Progenitor cell of endocrine pancreas (in vitro differentiated cells): ENCODE results near the gene NRXN3. TPM values are rescaled to one million over a fixed set of nuclear protein-coding genes. Genes with fewer than 3 reads are reported as not detected.

Experiments used
- DNase-seq: peaks from one replicate; pipeline ENCODE4 v3.0.0; 2021; ENCODE audit warnings: low spot score; ENCODE audit not compliant: unreplicated experiment
- H3K27ac Mint-ChIP-seq: 2 replicates; pipeline ENCODE4 v1.8.0; 2021; ENCODE audit warnings: mild to moderate bottlenecking, moderate library complexity, mixed read lengths
- H3K27me3 Mint-ChIP-seq: 2 replicates; pipeline ENCODE4 v1.8.0; 2021; ENCODE audit warnings: mixed read lengths
- H3K36me3 Mint-ChIP-seq: 2 replicates; pipeline ENCODE4 v1.8.0; 2022; ENCODE audit warnings: mixed read lengths; ENCODE audit not compliant: insufficient read depth
- H3K4me1 Mint-ChIP-seq: 2 replicates; pipeline ENCODE4 v1.8.0; 2021; ENCODE audit warnings: low read depth, mixed read lengths
- H3K4me3 Mint-ChIP-seq: 2 replicates; pipeline ENCODE4 v1.8.0; 2021; ENCODE audit warnings: low read depth, mild to moderate bottlenecking, moderate library complexity, mixed read lengths
- H3K9me3 Mint-ChIP-seq: 2 replicates; pipeline ENCODE4 v1.8.0; 2021; ENCODE audit warnings: low read depth, mixed read lengths
- CTCF ChIP-seq: fragments of 200-600 bp; sonication (generic); IDR thresholded peaks from one replicate; pipeline ENCODE4 v1.5.0; 2021; ENCODE audit warnings: antibody characterized with exemption, mild to moderate bottlenecking; ENCODE audit not compliant: unreplicated experiment
- total RNA-seq: library from RNA; stranded (reverse); gene quantifications from 2 replicates; pipeline ENCODE4 v1.2.1, GENCODE V29; 2021

Gene NRXN3
- total RNA-seq, 1 donor from 2014 or later = 22.1 TPM

- DNase-seq = no peak
- Mint-ChIP-seq H3K36me3 (no peaks in the 10 kb centered on the region), H3K4me1 (no peaks in the 10 kb centered on the region)
These were observed 681.0 kb downstream of the NRXN3 start for GRCh38 chr14:78851189-78851588.

GRCh38 chr14:78852040-78852439 is 681.9 kb downstream of the NRXN3 start:
- Mint-ChIP-seq H3K9me3 (no peaks in the 10 kb centered on the region), H3K27me3 (peaks cover 13% of the 10 kb centered on the region), H3K4me3 (no peak overlapping the region), H3K27ac (no peak overlapping the region), H3K36me3 (no peaks in the 10 kb centered on the region), H3K4me1 (no peaks in the 10 kb centered on the region)
- TF ChIP-seq CTCF = no peak
- no peak for DNase-seq

More at GRCh38 chr14:78851189-78851588, 681.0 kb downstream of the NRXN3 start:
- Mint-ChIP-seq H3K4me3 (no peak overlapping the region), H3K27ac (no peak overlapping the region), H3K9me3 (no peaks in the 10 kb centered on the region), H3K27me3 (peaks cover 21% of the 10 kb centered on the region)
- TF ChIP-seq CTCF = no peak

- no peak for DNase-seq
- Mint-ChIP-seq H3K9me3 (no peaks in the 10 kb centered on the region), H3K4me3 (no peak overlapping the region), H3K4me1 (peaks cover 2% of the 10 kb centered on the region), H3K36me3 (no peaks in the 10 kb centered on the region), H3K27ac (no peak overlapping the region), H3K27me3 (no peaks in the 10 kb centered on the region)
- TF ChIP-seq CTCF = no peak
These were observed 687.8 kb downstream of the NRXN3 start for GRCh38 chr14:78857974-78858373.

- Mint-ChIP-seq H3K36me3 (no peaks in the 10 kb centered on the region), H3K27me3 (no peaks in the 10 kb centered on the region), H3K4me1 (peaks cover 2% of the 10 kb centered on the region), H3K9me3 (peaks cover 3% of the 10 kb centered on the region), H3K27ac (no peak overlapping the region), H3K4me3 (no peak overlapping the region)
- TF ChIP-seq CTCF = no peak
- DNase-seq = peak; percentile 35
These were observed 693.0 kb downstream of the NRXN3 start for GRCh38 chr14:78863143-78863542.

- Mint-ChIP-seq H3K36me3 (no peaks in the 10 kb centered on the region), H3K27me3 (peaks cover 4% of the 10 kb centered on the region), H3K27ac (no peak overlapping the region), H3K4me3 (no peak overlapping the region), H3K4me1 (no peaks in the 10 kb centered on the region), H3K9me3 (no peaks in the 10 kb centered on the region)
- TF ChIP-seq CTCF = no peak
- no peak for DNase-seq
These were observed 702.7 kb downstream of the NRXN3 start for GRCh38 chr14:78872837-78873236.
